H1 (cell line): ENCODE data around the gene WDR27. TPM values are rescaled to one million over a fixed set of nuclear protein-coding genes. Genes with fewer than 3 reads are reported as not detected.

Source experiments
- CTCF ChIA-PET: fragments of 300-600 bp; sonication (Branson Sonifier 250); formaldehyde crosslinking; loops from one replicate; lab custom pipeline; 2021; ENCODE audit not compliant: partially characterized antibody; lab: Charles Lee
- POLR2A ChIA-PET: fragments of 300-600 bp; sonication (Branson Sonifier 250); formaldehyde crosslinking; loops from one replicate; lab custom pipeline; 2021; ENCODE audit warnings: inconsistent platforms; ENCODE audit not compliant: partially characterized antibody; lab: Charles Lee
- DNase-seq, 2 experiments: peaks; one replicate each; pipeline versions ENCODE4 v3.0.0 to v3.0.0-alpha.2; 2010 to 2022; ENCODE audit warnings: low spot score in 2 of 2, low read depth in 1 of 2, mixed read lengths in 1 of 2
- FAIRE-seq: peaks from 2 replicates; lab custom pipeline; 2011; peaks lifted over from hg19 to GRCh38; lab: Jason Lieb, UNC
- H2AFZ ChIP-seq: 2 replicates; pipeline ENCODE4 v1.8.1; 2012; ENCODE audit warnings: low read length, inconsistent platforms
- H2AK5ac ChIP-seq: 2 replicates; pipeline ENCODE4 v1.6.1; 2013; ENCODE audit warnings: low read depth, low read length
- H2BK120ac ChIP-seq: replicated peaks from 2 replicates; pipeline ENCODE3; 2013; ENCODE audit warnings: low read depth, low read length, inconsistent platforms
- H2BK12ac ChIP-seq: 2 replicates; pipeline ENCODE4 v1.6.1; 2013; ENCODE audit warnings: low read depth, low read length
- H2BK15ac ChIP-seq: 2 replicates; pipeline ENCODE4 v1.6.1; 2013; ENCODE audit warnings: low read length
- H2BK20ac ChIP-seq: 2 replicates; pipeline ENCODE4 v1.6.1; 2013; ENCODE audit warnings: low read length
- H2BK5ac ChIP-seq: 2 replicates; pipeline ENCODE4 v1.6.1; 2013; ENCODE audit warnings: low read depth, low read length
- H3K14ac ChIP-seq: 2 replicates; pipeline ENCODE4 v1.6.1; 2013; ENCODE audit warnings: inconsistent platforms; ENCODE audit not compliant: insufficient read length
- H3K18ac ChIP-seq: 2 replicates; pipeline ENCODE4 v1.6.1; 2013; ENCODE audit warnings: low read length; ENCODE audit errors: extremely low read depth
- H3K23ac ChIP-seq: 2 replicates; pipeline ENCODE4 v1.6.1; 2013; ENCODE audit warnings: inconsistent platforms; ENCODE audit not compliant: insufficient read length
- H3K23me2 ChIP-seq: 2 replicates; pipeline ENCODE4 v1.6.1; 2013; ENCODE audit warnings: low read depth, low read length
- H3K27ac ChIP-seq: 2 replicates; pipeline ENCODE4 v1.6.1; 2011; ENCODE audit warnings: low read depth, low read length, inconsistent platforms
- H3K27me3 ChIP-seq, 4 experiments: replicated peaks in 1 of 4; 1 replicate in 1 of 4; 2 replicates in 3 of 4; pipeline versions ENCODE4 v1.6.1 to v1.8.1; 2011 to 2013; ENCODE audit warnings: low read length in 3 of 4, mild to moderate bottlenecking in 3 of 4, inconsistent platforms in 2 of 4, mixed read lengths in 2 of 4, moderate library complexity in 1 of 4; ENCODE audit not compliant: control insufficient read depth in 3 of 4, insufficient read depth in 3 of 4; ENCODE audit errors: extremely low read depth in 1 of 4
- H3K36me3 ChIP-seq, 4 experiments: 2 replicates each; pipeline versions ENCODE4 v1.6.1 to v1.8.1; 2011 to 2013; ENCODE audit warnings: mild to moderate bottlenecking in 4 of 4, low read length in 3 of 4, moderate library complexity in 2 of 4, control low read depth in 1 of 4, inconsistent platforms in 1 of 4; ENCODE audit not compliant: insufficient read depth in 4 of 4, control insufficient read depth in 2 of 4
- H3K4ac ChIP-seq: replicated peaks from 2 replicates; pipeline ENCODE3; 2013; ENCODE audit warnings: low read length, low read depth, mixed read lengths, inconsistent platforms; ENCODE audit not compliant: insufficient read length
- H3K4me1 ChIP-seq, 4 experiments: replicated peaks in 1 of 4; 1 replicate in 1 of 4; 2 replicates in 3 of 4; pipeline versions ENCODE4 v1.6.1 to v1.8.1; 2011 to 2013; ENCODE audit warnings: low read length in 3 of 4, inconsistent platforms in 2 of 4, mixed read lengths in 1 of 4; ENCODE audit not compliant: insufficient read depth in 4 of 4, control insufficient read depth in 3 of 4
- H3K4me2 ChIP-seq, 2 experiments: 2 replicates each; pipeline versions ENCODE4 v1.6.1 to v1.8.1; 2011 to 2013; ENCODE audit warnings: low read depth in 2 of 2, low read length in 2 of 2, control low read depth in 1 of 2, inconsistent platforms in 1 of 2, mild to moderate bottlenecking in 1 of 2; ENCODE audit not compliant: insufficient read depth in 1 of 2
- H3K4me3 ChIP-seq, 4 experiments: fragments of 200-600, 300-600 bp in 1 of 4; sonication (generic), shearing (Covaris generic), sonication (Bioruptor Twin) in 1 of 4; 2 replicates each; pipeline versions ENCODE4 v1.5.1 to v1.8.1; 2011 to 2016; ENCODE audit warnings: low read length in 4 of 4, low read depth in 3 of 4, control low read depth in 2 of 4, inconsistent platforms in 2 of 4, mild to moderate bottlenecking in 2 of 4, mixed read lengths in 1 of 4, moderate library complexity in 1 of 4; ENCODE audit not compliant: insufficient read depth in 2 of 4; ENCODE audit errors: extremely low read depth in 1 of 4
- H3K56ac ChIP-seq: replicated peaks from 2 replicates; pipeline ENCODE3; 2013; ENCODE audit warnings: low read depth, mild to moderate bottlenecking, mixed read lengths, low read length, inconsistent platforms; ENCODE audit not compliant: insufficient read length
- H3K79me1 ChIP-seq: 2 replicates; pipeline ENCODE4 v1.6.1; 2013; ENCODE audit warnings: low read depth, low read length, control low read depth
- H3K79me2 ChIP-seq, 2 experiments: 2 replicates each; pipeline versions ENCODE4 v1.6.1 to v1.8.1; 2012 to 2013; ENCODE audit warnings: low read length in 2 of 2, mild to moderate bottlenecking in 2 of 2, inconsistent platforms in 1 of 2; ENCODE audit not compliant: insufficient read depth in 2 of 2, control insufficient read depth in 1 of 2
- H3K9ac ChIP-seq, 4 experiments: replicated peaks in 1 of 4; 1 replicate in 1 of 4; 2 replicates in 3 of 4; pipeline versions ENCODE4 v1.6.1 to v1.8.1; 2011 to 2013; ENCODE audit warnings: low read depth in 3 of 4, low read length in 3 of 4, control low read depth in 2 of 4, mild to moderate bottlenecking in 2 of 4, moderate library complexity in 2 of 4, inconsistent platforms in 1 of 4; ENCODE audit errors: extremely low read depth in 1 of 4
- H3K9me3 ChIP-seq, 2 experiments: 2 replicates each; pipeline versions ENCODE4 v1.6.1 to v1.8.1; 2012 to 2013; ENCODE audit warnings: mild to moderate bottlenecking in 2 of 2, moderate library complexity in 2 of 2, control low read depth in 1 of 2, inconsistent platforms in 1 of 2, low read depth in 1 of 2, low read length in 1 of 2, mixed read lengths in 1 of 2; ENCODE audit not compliant: insufficient read depth in 2 of 2
- H4K20me1 ChIP-seq, 2 experiments: replicated peaks in 1 of 2; 2 replicates each; pipeline versions ENCODE3 to v1.8.1; 2011 to 2013; ENCODE audit warnings: inconsistent platforms in 2 of 2, low read length in 2 of 2, mild to moderate bottlenecking in 1 of 2; ENCODE audit not compliant: insufficient read depth in 2 of 2, control insufficient read depth in 1 of 2
- H4K5ac ChIP-seq: 2 replicates; pipeline ENCODE4 v1.6.1; 2013; ENCODE audit warnings: low read length, low read depth, mixed read lengths, inconsistent platforms; ENCODE audit not compliant: insufficient read length
- H4K8ac ChIP-seq: 2 replicates; pipeline ENCODE4 v1.8.0; 2013; ENCODE audit warnings: mild to moderate bottlenecking, moderate library complexity, low read length, inconsistent platforms; ENCODE audit not compliant: insufficient read depth; ENCODE audit errors: extremely low read depth
- H4K91ac ChIP-seq: replicated peaks from 2 replicates; pipeline ENCODE3; 2013; ENCODE audit warnings: low read length, mixed read lengths, inconsistent platforms; ENCODE audit not compliant: insufficient read length
- BACH1 ChIP-seq: IDR thresholded peaks from 2 replicates; pipeline ENCODE4 v1.6.1; 2012; ENCODE audit warnings: low read length, improper control_type of control experiment
- CBX8 ChIP-seq: fragments of 300-800, 300-1000 bp; sonication (generic); IDR thresholded peaks from 2 replicates; pipeline ENCODE4 v1.7.1; 2016; ENCODE audit warnings: low read depth, low read length, borderline replicate concordance
- CTBP2 ChIP-seq: IDR thresholded peaks from 2 replicates; pipeline ENCODE4 v1.7.0; 2011; ENCODE audit warnings: borderline replicate concordance, mild to moderate bottlenecking, moderate library complexity, mixed read lengths, low read length; ENCODE audit not compliant: insufficient read depth, insufficient read length
- MAX ChIP-seq: IDR thresholded peaks from 2 replicates; pipeline ENCODE4 v1.6.1; 2012; ENCODE audit warnings: inconsistent platforms
- POU5F1 ChIP-seq: IDR thresholded peaks from 2 replicates; pipeline ENCODE4 v1.6.1; 2011; ENCODE audit warnings: low read depth, mild to moderate bottlenecking, low read length, moderate library complexity
- TEAD4 ChIP-seq: IDR thresholded peaks from 2 replicates; pipeline ENCODE4 v1.6.1; 2012; ENCODE audit warnings: low read depth, low read length, inconsistent platforms, mixed read lengths
- WGBS, 2 experiments: shearing (Covaris generic) in 1 of 2; methylation state at CpG; one replicate each; pipeline versions ENCODE4 v1.1.6 to v1.1.7; 2013 to 2015; ENCODE audit warnings: low lambda C conversion rate in 2 of 2, mixed read lengths in 2 of 2, inconsistent platforms in 1 of 2, low coverage in 1 of 2, missing lambda C conversion rate in 1 of 2; ENCODE audit not compliant: insufficient replicate concordance in 2 of 2, insufficient coverage in 1 of 2, insufficient read length in 1 of 2; ENCODE audit errors: extremely low coverage in 1 of 2, missing lambda C conversion rate in 1 of 2; 5-methylcytosine and 5-hydroxymethylcytosine counted together
- polyA plus RNA-seq, 7 experiments: library from polyadenylated mRNA; depleted of rRNA in 3 of 7; stranded (reverse) in 5 of 7; unstranded in 2 of 7; fragments of >200 nt in 5 of 7; fragments of 200-250 nt in 2 of 7; gene quantifications; 1 replicate in 5 of 7; 2 replicates in 1 of 7; 4 replicates in 1 of 7; pipeline versions ENCODE4 v1.2.1 to v1.2.3, GENCODE V29; 2011 to 2013; ENCODE audit warnings: missing spikeins in 2 of 7, mixed read lengths in 2 of 7
- total RNA-seq: library from RNA; stranded (reverse); fragmentation: NEBNext Ultra II Directional; extraction: Animal tissue kit (Norgen Biotek cat#: 25700); gene quantifications from 2 replicates; pipeline ENCODE4 v1.2.1, GENCODE V29; 2021

The WDR27 gene
- total and polyA plus RNA-seq, 2 of the 8 experiments (the other 6 are each of a cell fraction or from before 2014, with no cell fraction given) = 53.6 to 68.6 TPM

GRCh38 chr6:169620171-169621130 is 81.4 kb downstream of the WDR27 start:
- DNase-seq (no peak), FAIRE-seq (no peak)
- no peak overlapping the region for H2AFZ ChIP-seq
- no peak overlapping the region for H3K56ac ChIP-seq
- TF ChIP-seq BACH1 (no peak), CTBP2 (no peak), MAX (no peak), POU5F1 (no peak), CBX8 (no peak), TEAD4 (no peak)
- H4K5ac ChIP-seq = no peak overlapping the region
- 87% methylated on average over 10 of the region's 10 CpGs; no CpG with 5 or more reads in 1 of the 2 experiments for WGBS, 2 experiments
- H2AK5ac ChIP-seq = peak overlapping the region; percentile 87; the same call in 1 of the 2 replicates
- no peaks in the 10 kb centered on the region; a peak in 1 of 4 replicates for H3K9me3 ChIP-seq
- H3K4ac ChIP-seq = no peak overlapping the region
- H3K4me3 ChIP-seq = peak overlapping the region in 1 of 4 experiments; percentile 35; a peak in 1 of 8 replicates
- H3K36me3 ChIP-seq = peaks cover 4 to 16% (median 12%) of the 10 kb centered on the region in 4 experiments; a peak in 7 of 8 replicates
- H3K9ac ChIP-seq = no peak overlapping the region
- peak overlapping the region; percentile 16 to 45; a peak in 2 of 4 replicates for H3K4me2 ChIP-seq
- H2BK120ac ChIP-seq = peak overlapping the region; percentile 73
- H4K8ac ChIP-seq = no peak overlapping the region
- CTCF ChIA-PET = no interaction called here
- peak overlapping the region; percentile 92; the same call in 1 of the 2 replicates for H2BK5ac ChIP-seq
- H3K79me2 ChIP-seq = peaks cover 4% of the 10 kb centered on the region in 2 experiments; a peak in 2 of 4 replicates
- no peak overlapping the region for H3K14ac ChIP-seq
- no peak overlapping the region for H3K23ac ChIP-seq
- peak overlapping the region; percentile 82 for H2BK12ac ChIP-seq
- H3K27me3 ChIP-seq = no peaks in the 10 kb centered on the region
- POLR2A ChIA-PET = no interaction called here
- H2BK15ac ChIP-seq = no peak overlapping the region
- 0 out of 2 replicates have a peak overlapping the region, but pooled peaks have one; percentile 76 for H2BK20ac ChIP-seq
- no peak overlapping the region for H3K27ac ChIP-seq
- H4K91ac ChIP-seq = peak overlapping the region; percentile 84
- H3K79me1 ChIP-seq = peaks cover 5% of the 10 kb centered on the region
- H4K20me1 ChIP-seq = peaks cover 2 to 8% of the 10 kb centered on the region in 2 experiments
- H3K4me1 ChIP-seq = peaks cover 4 to 27% (median 24%) of the 10 kb centered on the region in 4 experiments
- peaks cover 7% of the 10 kb centered on the region for H3K23me2 ChIP-seq
- H3K18ac ChIP-seq = 0 out of 2 replicates have a peak overlapping the region, but pooled peaks have one; percentile 15
